ENCODE data around the gene BTRC. TPM values are rescaled to one million over a fixed set of nuclear protein-coding genes. Genes with fewer than 3 reads are reported as not detected.

The BTRC gene
- total and polyA plus RNA-seq, 2 donors from 2014 or later, result 6.7 to 18.0 TPM

DNA sequence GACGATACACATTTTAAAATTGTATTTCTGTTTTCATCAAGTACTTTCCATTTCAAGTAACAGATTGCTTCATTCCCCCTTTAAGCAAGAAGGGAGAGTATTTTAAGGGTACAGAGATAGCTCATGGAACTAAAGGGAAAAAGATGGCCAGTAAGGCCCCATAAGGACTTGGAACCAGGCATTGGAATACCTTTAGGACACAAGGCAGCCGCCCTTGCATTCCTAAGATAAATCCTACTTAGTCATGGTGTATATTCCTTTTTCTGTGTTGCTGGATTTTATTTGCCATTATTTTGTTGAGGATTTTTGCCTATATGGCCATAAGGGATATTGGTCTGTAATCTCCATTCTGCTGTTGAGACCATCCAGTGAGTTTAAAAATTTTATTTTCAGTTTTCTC lies 49.2 kb downstream of the BTRC start:
- Histone ChIP-seq H3K4me3 (ENCODE audit: low read length in 3 of 3) (no peak overlapping the region), H3K4me1 (ENCODE audit: control insufficient read depth in 2 of 3, insufficient read depth in 2 of 3, low read depth in 1 of 3, low read length in 3 of 3) (no peaks in the 10 kb centered on the region), H3K9ac (ENCODE audit: low read length in 3 of 3) (no peak overlapping the region), H3K27me3 (ENCODE audit: control insufficient read depth, insufficient read depth, low read length) (no peaks in the 10 kb centered on the region), H3K9me3 (ENCODE audit: control insufficient read depth in 2 of 3, insufficient read depth in 1 of 3, low read length in 3 of 3) (no peaks in the 10 kb centered on the region), H3K27ac (ENCODE audit: low read depth in 2 of 2, low read length in 2 of 2) (no peak overlapping the region), H3K36me3 (ENCODE audit: control insufficient read depth in 2 of 3, insufficient read depth in 3 of 3, low read length in 3 of 3) (no peaks in the 10 kb centered on the region)
- TF ChIP-seq, protein P1, sequence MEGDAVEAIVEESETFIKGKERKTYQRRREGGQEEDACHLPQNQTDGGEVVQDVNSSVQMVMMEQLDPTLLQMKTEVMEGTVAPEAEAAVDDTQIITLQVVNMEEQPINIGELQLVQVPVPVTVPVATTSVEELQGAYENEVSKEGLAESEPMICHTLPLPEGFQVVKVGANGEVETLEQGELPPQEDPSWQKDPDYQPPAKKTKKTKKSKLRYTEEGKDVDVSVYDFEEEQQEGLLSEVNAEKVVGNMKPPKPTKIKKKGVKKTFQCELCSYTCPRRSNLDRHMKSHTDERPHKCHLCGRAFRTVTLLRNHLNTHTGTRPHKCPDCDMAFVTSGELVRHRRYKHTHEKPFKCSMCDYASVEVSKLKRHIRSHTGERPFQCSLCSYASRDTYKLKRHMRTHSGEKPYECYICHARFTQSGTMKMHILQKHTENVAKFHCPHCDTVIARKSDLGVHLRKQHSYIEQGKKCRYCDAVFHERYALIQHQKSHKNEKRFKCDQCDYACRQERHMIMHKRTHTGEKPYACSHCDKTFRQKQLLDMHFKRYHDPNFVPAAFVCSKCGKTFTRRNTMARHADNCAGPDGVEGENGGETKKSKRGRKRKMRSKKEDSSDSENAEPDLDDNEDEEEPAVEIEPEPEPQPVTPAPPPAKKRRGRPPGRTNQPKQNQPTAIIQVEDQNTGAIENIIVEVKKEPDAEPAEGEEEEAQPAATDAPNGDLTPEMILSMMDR (IDR thresholded peaks at IDR 0.05; ENCODE audit: borderline replicate concordance, extremely low read depth, insufficient read depth), result no peak
- intact Hi-C loops (cut with DNase I), result no loop called here
- DNase-seq, result no peak
- no peak for FAIRE-seq

DNA sequence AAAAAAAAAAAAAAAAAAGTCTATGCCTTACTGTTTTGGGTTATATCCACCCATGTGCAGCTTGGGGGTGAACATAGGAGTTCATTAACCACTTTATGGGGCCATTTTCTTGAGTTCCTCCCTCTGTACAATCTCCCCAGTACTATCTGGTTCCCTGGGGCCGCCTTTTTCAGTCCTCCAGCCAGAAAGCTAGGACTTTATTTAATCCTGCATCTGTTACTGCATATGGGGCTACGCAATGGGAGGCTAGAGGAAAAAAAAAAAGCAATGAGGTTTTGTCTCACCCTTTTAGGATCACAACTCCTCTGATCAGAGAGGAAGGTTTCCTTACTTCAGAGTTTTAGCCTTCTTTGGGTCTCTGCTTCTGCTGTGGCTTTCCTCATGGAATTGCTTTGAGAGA lies 51.0 kb downstream of the BTRC start:
- Histone ChIP-seq H3K9me3 (ENCODE audit: control insufficient read depth in 2 of 3, insufficient read depth in 1 of 3, low read length in 3 of 3) (no peaks in the 10 kb centered on the region), H3K27ac (ENCODE audit: low read depth in 2 of 2, low read length in 2 of 2) (no peak overlapping the region), H3K9ac (ENCODE audit: low read length in 3 of 3) (no peak overlapping the region), H3K36me3 (ENCODE audit: control insufficient read depth in 2 of 3, insufficient read depth in 3 of 3, low read length in 3 of 3) (peaks cover 0 to 3% (median 0%) of the 10 kb centered on the region in 3 donors), H3K27me3 (ENCODE audit: control insufficient read depth, insufficient read depth, low read length) (no peaks in the 10 kb centered on the region), H3K4me1 (ENCODE audit: control insufficient read depth in 2 of 3, insufficient read depth in 2 of 3, low read depth in 1 of 3, low read length in 3 of 3) (no peaks in the 10 kb centered on the region), H3K4me3 (ENCODE audit: low read length in 3 of 3) (no peak overlapping the region)
- intact Hi-C loops (cut with DNase I), result no loop called here
- no peak for DNase-seq
- TF ChIP-seq, protein P1 (IDR thresholded peaks at IDR 0.05; ENCODE audit: borderline replicate concordance, extremely low read depth, insufficient read depth), result no peak
- no peak for FAIRE-seq

DNA sequence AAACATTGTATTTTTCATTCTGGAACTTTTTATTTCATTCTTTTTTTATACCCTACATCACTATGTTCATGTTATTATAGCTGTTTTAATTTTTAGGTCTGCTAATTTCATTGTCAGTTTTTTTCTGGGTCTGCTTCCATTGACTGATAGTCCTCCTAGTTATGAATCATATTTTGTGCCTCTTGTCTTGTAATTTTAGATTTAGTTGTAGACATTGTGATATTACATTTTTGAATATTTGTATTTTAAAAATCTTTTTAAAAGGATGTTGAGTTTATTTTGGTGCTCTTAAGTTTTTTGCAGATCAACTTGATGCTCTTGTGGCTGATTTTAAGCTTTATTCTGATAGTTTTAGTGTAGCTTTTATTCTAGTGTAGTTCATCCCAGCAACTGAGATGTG lies 57.6 kb downstream of the BTRC start:
- Histone ChIP-seq H3K4me3 (ENCODE audit: low read length in 3 of 3) (no peak overlapping the region), H3K4me1 (ENCODE audit: control insufficient read depth in 2 of 3, insufficient read depth in 2 of 3, low read depth in 1 of 3, low read length in 3 of 3) (no peaks in the 10 kb centered on the region), H3K27me3 (ENCODE audit: control insufficient read depth, insufficient read depth, low read length) (no peaks in the 10 kb centered on the region), H3K9ac (ENCODE audit: low read length in 3 of 3) (no peak overlapping the region), H3K36me3 (ENCODE audit: control insufficient read depth in 2 of 3, insufficient read depth in 3 of 3, low read length in 3 of 3) (peaks cover 0 to 3% (median 0%) of the 10 kb centered on the region in 3 donors), H3K9me3 (ENCODE audit: control insufficient read depth in 2 of 3, insufficient read depth in 1 of 3, low read length in 3 of 3) (peaks cover 0 to 5% (median 0%) of the 10 kb centered on the region in 3 donors), H3K27ac (ENCODE audit: low read depth in 2 of 2, low read length in 2 of 2) (no peak overlapping the region)
- DNase-seq (no peak), FAIRE-seq (no peak)
- intact Hi-C loops (cut with DNase I), result no loop called here
- TF ChIP-seq, protein P1 (IDR thresholded peaks at IDR 0.05; ENCODE audit: borderline replicate concordance, extremely low read depth, insufficient read depth), result no peak

DNA sequence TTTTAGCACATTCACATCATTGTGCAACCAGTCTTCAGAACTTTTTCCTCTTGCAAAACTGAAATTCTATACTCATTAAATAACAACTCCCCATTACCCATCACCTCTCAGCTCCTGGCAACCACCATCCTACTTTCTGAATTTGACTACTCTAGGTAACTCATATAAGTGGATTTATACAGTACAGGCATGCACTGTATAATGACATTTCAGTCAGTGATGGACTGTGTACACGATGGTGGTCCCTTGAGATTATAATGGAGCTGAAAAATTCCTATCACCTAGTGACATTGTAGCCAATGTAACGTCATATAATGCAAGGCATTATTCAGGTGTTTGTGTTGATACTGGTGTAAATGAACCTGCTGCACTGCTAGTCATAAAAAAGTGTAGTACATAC lies 60.1 kb downstream of the BTRC start:
- H3K27ac ChIP-seq (ENCODE audit: low read depth in 2 of 2, low read length in 2 of 2), result no peak overlapping the region
- no peak overlapping the region for H3K4me3 ChIP-seq (ENCODE audit: low read length in 3 of 3)
- H3K4me1 ChIP-seq (ENCODE audit: control insufficient read depth in 2 of 3, insufficient read depth in 2 of 3, low read depth in 1 of 3, low read length in 3 of 3), result no peaks in the 10 kb centered on the region
- intact Hi-C loops (cut with DNase I), result no loop called here
- no peak overlapping the region for H3K9ac ChIP-seq (ENCODE audit: low read length in 3 of 3)
- FAIRE-seq, result no peak
- peaks cover 0 to 3% (median 0%) of the 10 kb centered on the region in 3 donors for H3K36me3 ChIP-seq (ENCODE audit: control insufficient read depth in 2 of 3, insufficient read depth in 3 of 3, low read length in 3 of 3)
- H3K27me3 ChIP-seq (ENCODE audit: control insufficient read depth, insufficient read depth, low read length), result no peaks in the 10 kb centered on the region
- TF ChIP-seq, protein P1 (IDR thresholded peaks at IDR 0.05; ENCODE audit: borderline replicate concordance, extremely low read depth, insufficient read depth), result no peak
- DNase-seq, result no peak
- peaks cover 0 to 5% (median 0%) of the 10 kb centered on the region in 3 donors for H3K9me3 ChIP-seq (ENCODE audit: control insufficient read depth in 2 of 3, insufficient read depth in 1 of 3, low read length in 3 of 3)

Measured in kidney (tissue), 14 donors.